ENCODE data around the gene INSR. TPM values are rescaled to one million over a fixed set of nuclear protein-coding genes. Genes with fewer than 3 reads are reported as not detected.
"Not testable (repeated sequence)": the region's sequence is repeated elsewhere in the genome, so short reads cannot be mapped to it uniquely, and the experiment has no call there.

Gene INSR
- total RNA-seq, 2 experiments from 2014 or later = 0.90 to 1.3 TPM

GRCh38 chr19:7217861-7218260, 76.4 kb downstream of the INSR start:
- POLR2A ChIA-PET = no interaction called here
- H3K4me3 Mint-ChIP-seq = no peak overlapping the region
- peaks cover 5% of the 10 kb centered on the region for H3K27me3 Mint-ChIP-seq
- H3K4me1 Mint-ChIP-seq = no peaks in the 10 kb centered on the region
- no peaks in the 10 kb centered on the region for H3K36me3 Mint-ChIP-seq (ENCODE audit: low read depth)
- no peak for DNase-seq
- H3K9me3 Mint-ChIP-seq = no peaks in the 10 kb centered on the region
- CTCF ChIA-PET = no interaction called here
- no peak overlapping the region for H3K27ac Mint-ChIP-seq

DNA sequence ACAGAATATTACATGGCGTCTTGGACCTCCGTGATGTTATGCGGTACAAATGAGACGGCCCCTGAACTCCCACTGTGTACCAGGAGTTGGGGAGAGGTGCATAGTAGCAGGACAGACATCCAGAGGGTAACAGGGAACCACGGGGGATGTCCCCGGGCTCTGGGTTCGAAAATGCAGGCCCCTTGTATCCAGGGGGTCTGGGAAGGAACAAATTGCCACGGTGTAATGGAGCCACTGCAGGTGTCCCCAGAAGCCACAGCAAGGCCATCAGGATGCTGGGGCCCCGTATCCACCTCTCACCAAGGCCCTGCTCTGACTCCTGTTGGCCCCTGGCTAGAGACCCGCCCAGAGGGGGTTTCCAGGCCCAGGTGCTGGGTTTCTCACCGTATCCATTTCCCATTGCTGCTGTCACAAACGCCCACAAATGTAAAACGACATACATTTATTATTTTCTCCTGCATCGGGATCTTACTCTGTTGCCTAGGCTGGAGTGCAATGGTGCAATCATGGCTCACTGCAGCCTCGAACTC, 77.8 kb downstream of the INSR start:
- Mint-ChIP-seq H3K27me3 (peaks cover 6% of the 10 kb centered on the region), H3K9me3 (no peaks in the 10 kb centered on the region), H3K36me3 (ENCODE audit: low read depth) (no peaks in the 10 kb centered on the region), H3K4me3 (no peak overlapping the region), H3K4me1 (no peaks in the 10 kb centered on the region), H3K27ac (no peak overlapping the region)
- CTCF ChIA-PET = no interaction called here
- no peak for DNase-seq
- POLR2A ChIA-PET = no interaction called here

DNA sequence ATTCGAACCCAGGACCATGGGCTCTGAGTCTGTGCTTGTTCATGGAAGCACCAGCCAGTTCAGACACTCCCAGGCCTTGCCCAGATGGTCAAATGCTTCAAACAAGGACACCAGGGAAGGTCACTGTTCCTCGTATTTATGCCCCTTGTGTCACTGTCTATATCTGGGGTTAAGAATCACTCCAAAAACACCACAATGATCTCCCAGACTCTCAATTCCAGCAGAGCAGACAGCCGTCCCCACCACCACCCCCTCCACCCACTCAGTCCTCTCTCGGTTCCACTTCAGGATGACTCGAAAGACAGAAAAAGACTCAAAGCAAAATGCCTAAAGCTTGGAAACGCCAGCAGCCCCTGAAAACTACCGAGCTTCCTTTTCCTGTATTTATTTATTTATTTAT, 79.0 kb downstream of the INSR start:
- H3K36me3 Mint-ChIP-seq (ENCODE audit: low read depth) = no peaks in the 10 kb centered on the region
- ChIA-PET POLR2A (no interaction called here), CTCF (no interaction called here)
- H3K4me3 Mint-ChIP-seq = no peak overlapping the region
- H3K9me3 Mint-ChIP-seq = no peaks in the 10 kb centered on the region
- no peak for DNase-seq
- no peaks in the 10 kb centered on the region for H3K4me1 Mint-ChIP-seq
- peaks cover 6% of the 10 kb centered on the region for H3K27me3 Mint-ChIP-seq
- no peak overlapping the region for H3K27ac Mint-ChIP-seq

- CTCF ChIA-PET = no interaction called here
- no peak for DNase-seq
- H3K36me3 Mint-ChIP-seq (ENCODE audit: low read depth) = no peaks in the 10 kb centered on the region
- no peaks in the 10 kb centered on the region for H3K9me3 Mint-ChIP-seq
- POLR2A ChIA-PET = no interaction called here
- no peak overlapping the region for H3K4me3 Mint-ChIP-seq
- H3K27me3 Mint-ChIP-seq = peaks cover 9% of the 10 kb centered on the region
- H3K4me1 Mint-ChIP-seq = no peaks in the 10 kb centered on the region
- no peak overlapping the region for H3K27ac Mint-ChIP-seq
Measured at GRCh38 chr19:7214324-7215089, 79.7 kb downstream of the INSR start.

DNA sequence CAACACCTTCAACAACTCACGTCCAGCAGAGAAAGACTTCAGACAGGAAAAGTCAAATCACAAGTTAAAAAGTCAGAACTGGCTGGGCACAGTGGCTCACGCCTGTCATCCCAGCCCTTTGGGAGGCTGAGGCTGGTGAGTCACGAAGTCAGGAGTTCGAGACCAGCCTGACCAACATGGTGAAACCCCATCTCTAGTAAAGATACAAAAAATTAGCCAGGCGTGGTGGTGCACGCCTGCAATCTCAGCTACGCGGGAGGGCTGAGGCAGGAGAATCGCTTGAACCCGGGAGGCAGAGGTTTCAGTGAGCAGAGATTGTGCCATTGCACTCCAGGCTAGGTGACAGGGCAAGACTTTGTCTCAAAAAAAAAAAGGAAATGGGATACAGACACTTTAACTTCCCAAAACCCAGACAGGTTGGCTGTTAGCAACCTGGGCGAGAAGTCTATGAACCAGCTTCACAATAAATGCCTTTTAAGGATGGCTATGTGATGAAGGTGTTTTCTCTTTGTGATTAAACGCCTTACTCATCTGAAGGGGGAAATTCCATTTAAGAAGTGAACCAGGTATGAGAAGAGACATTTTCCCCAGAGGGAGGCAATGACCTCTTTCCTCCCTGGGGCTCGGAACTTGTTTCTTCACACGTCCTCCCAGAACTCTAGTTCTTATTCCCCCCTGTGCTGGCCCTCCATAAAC, 80.4 kb downstream of the INSR start:
- no peak for DNase-seq
- ChIA-PET POLR2A (no interaction called here), CTCF (no interaction called here)
- Mint-ChIP-seq H3K9me3 (no peaks in the 10 kb centered on the region), H3K27ac (no peak overlapping the region), H3K36me3 (ENCODE audit: low read depth) (no peaks in the 10 kb centered on the region), H3K4me3 (no peak overlapping the region), H3K4me1 (no peaks in the 10 kb centered on the region), H3K27me3 (peaks cover 9% of the 10 kb centered on the region)

- no peak for DNase-seq
- Mint-ChIP-seq H3K27ac (no peak overlapping the region), H3K9me3 (no peaks in the 10 kb centered on the region), H3K36me3 (ENCODE audit: low read depth) (no peaks in the 10 kb centered on the region), H3K27me3 (peaks cover 9% of the 10 kb centered on the region), H3K4me1 (peaks cover 10% of the 10 kb centered on the region), H3K4me3 (no peak overlapping the region)
- ChIA-PET CTCF (interaction anchor here (0.6 kb wide), 1 partner anchor 10 kb away, joined by 3 read pairs; no protein-coding TSS in a partner anchor), POLR2A (no interaction called here)
Measured at GRCh38 chr19:7211191-7211951, 82.8 kb downstream of the INSR start.

- no peak for DNase-seq
- Mint-ChIP-seq H3K27ac (no peak overlapping the region), H3K36me3 (ENCODE audit: low read depth) (no peaks in the 10 kb centered on the region), H3K9me3 (no peaks in the 10 kb centered on the region), H3K4me3 (no peak overlapping the region), H3K4me1 (peaks cover 10% of the 10 kb centered on the region), H3K27me3 (peaks cover 9% of the 10 kb centered on the region)
- ChIA-PET CTCF (interaction anchor here (1.3 kb wide), 1 partner anchor 144 kb away, joined by 3 read pairs; no protein-coding TSS in a partner anchor), POLR2A (no interaction called here)
Measured at GRCh38 chr19:7210359-7210758, 83.9 kb downstream of the INSR start.

DNA sequence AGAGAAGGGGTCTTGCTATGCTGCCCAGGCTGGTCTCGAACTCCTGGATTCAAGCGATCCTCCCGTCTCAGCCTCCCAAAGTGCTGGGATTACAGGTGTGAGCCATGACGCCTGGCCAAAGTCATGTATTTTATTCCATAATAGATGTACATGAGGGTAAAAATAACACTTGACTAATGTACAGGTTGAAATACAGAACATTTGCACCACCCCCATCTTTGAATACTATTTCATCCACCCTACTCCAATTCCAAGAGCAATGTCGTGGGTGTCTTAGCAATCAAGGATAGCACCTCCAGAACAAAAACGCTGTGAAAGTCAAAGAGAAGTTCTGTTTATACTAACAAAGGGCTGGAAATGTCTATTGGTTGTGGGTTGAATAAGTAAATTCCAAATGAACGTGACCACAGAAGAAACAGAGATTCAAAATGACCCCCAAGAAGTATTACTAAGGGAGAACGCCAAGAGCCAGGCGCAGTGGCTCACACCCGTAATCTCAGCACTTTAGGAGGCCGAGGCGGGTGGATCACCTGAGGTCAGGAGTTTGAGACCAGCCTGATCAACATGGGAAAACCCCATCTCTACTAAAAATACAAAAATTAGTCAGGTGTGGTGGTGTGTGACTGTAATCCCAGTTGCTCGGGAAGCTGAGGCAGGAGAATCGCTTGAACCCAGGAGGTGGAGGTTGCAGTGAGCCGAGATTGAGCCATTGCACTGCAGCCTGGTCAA, 84.5 kb downstream of the INSR start:
- DNase-seq; H3K4me1 Mint-ChIP-seq; H3K27ac Mint-ChIP-seq; H3K9me3 Mint-ChIP-seq; H3K4me3 Mint-ChIP-seq; H3K27me3 Mint-ChIP-seq; H3K36me3 Mint-ChIP-seq (ENCODE audit: low read depth): not testable (repeated sequence)
- CTCF ChIA-PET = interaction anchor here (1.3 kb wide), 1 partner anchor 145 kb away, joined by 3 read pairs; no protein-coding TSS in a partner anchor
- POLR2A ChIA-PET = interaction anchor here (0.9 kb wide), 1 partner anchor 14 kb away, joined by 5 read pairs; no protein-coding TSS in a partner anchor

DNA sequence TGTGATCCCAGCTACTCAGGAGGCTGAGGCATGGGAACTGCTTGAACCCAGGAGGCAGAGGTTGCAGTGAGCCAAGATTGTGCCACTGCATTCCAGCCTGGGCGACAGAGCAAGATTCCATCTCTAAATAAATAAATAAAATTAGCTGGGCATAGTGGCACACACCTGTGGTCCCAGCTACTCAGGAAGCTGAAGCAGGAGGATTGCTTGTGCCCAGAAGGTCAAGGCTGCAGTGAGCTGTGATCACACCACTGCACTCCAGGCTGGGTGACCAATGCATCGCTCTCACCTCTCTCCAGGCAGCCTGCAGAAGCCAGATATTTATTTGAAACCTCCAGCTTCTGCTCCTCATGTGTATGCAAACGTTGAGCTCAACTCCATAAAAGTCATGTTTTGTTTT, 85.2 kb downstream of the INSR start:
- CTCF ChIA-PET = interaction anchor here (1.3 kb wide), 1 partner anchor 145 kb away, joined by 3 read pairs; no protein-coding TSS in a partner anchor

GRCh38 chr19:7203332-7203731, 90.9 kb downstream of the INSR start:
- no peak for DNase-seq
- Mint-ChIP-seq H3K9me3 (no peaks in the 10 kb centered on the region), H3K36me3 (ENCODE audit: low read depth) (no peaks in the 10 kb centered on the region), H3K27ac (no peak overlapping the region), H3K27me3 (peaks cover 17% of the 10 kb centered on the region), H3K4me1 (peaks cover 12% of the 10 kb centered on the region), H3K4me3 (no peak overlapping the region)
- ChIA-PET POLR2A (no interaction called here), CTCF (no interaction called here)

More for the DNA sequence above, 85.2 kb downstream of the INSR start:
- DNase-seq; H3K4me1 Mint-ChIP-seq; H3K36me3 Mint-ChIP-seq (ENCODE audit: low read depth); H3K4me3 Mint-ChIP-seq; H3K27me3 Mint-ChIP-seq; H3K27ac Mint-ChIP-seq; H3K9me3 Mint-ChIP-seq: not testable (repeated sequence)
- POLR2A ChIA-PET = interaction anchor here (0.9 kb wide), 2 partner anchors 11 to 15 kb away, joined by 3 to 5 read pairs; no protein-coding TSS in a partner anchor

- H3K36me3 Mint-ChIP-seq (ENCODE audit: low read depth) = no peaks in the 10 kb centered on the region
- POLR2A ChIA-PET = no interaction called here
- no peaks in the 10 kb centered on the region for H3K9me3 Mint-ChIP-seq
- H3K27ac Mint-ChIP-seq = no peak overlapping the region
- no peak for DNase-seq
- peaks cover 17% of the 10 kb centered on the region for H3K27me3 Mint-ChIP-seq
- CTCF ChIA-PET = no interaction called here
- peaks cover 8% of the 10 kb centered on the region for H3K4me1 Mint-ChIP-seq
- H3K4me3 Mint-ChIP-seq = no peak overlapping the region
Measured at GRCh38 chr19:7202888-7203287, 91.3 kb downstream of the INSR start.

GRCh38 chr19:7200736-7201135, 93.5 kb downstream of the INSR start:
- H3K4me3 Mint-ChIP-seq = no peak overlapping the region
- peaks cover 14% of the 10 kb centered on the region for H3K4me1 Mint-ChIP-seq
- CTCF ChIA-PET = interaction anchor here (0.7 to 0.9 kb wide), 2 partner anchors 11 to 141 kb away, joined by 3 to 4 read pairs; no protein-coding TSS in a partner anchor
- H3K36me3 Mint-ChIP-seq (ENCODE audit: low read depth) = no peaks in the 10 kb centered on the region
- no peak for DNase-seq
- no peaks in the 10 kb centered on the region for H3K9me3 Mint-ChIP-seq
- H3K27ac Mint-ChIP-seq = no peak overlapping the region
- POLR2A ChIA-PET = no interaction called here
- peaks cover 20% of the 10 kb centered on the region for H3K27me3 Mint-ChIP-seq
